HCT116 (cell line): ENCODE measurements around the gene JCHAIN. TPM values are rescaled to one million over a fixed set of nuclear protein-coding genes. Genes with fewer than 3 reads are reported as not detected.
A peak's percentile ranks its signal among the peaks of the same experiment; 100 is the strongest.

ENCODE experiments used
- ATAC-seq: fragments of 200-7000 bp; cut with Tn5 transposase; 2 replicates; pipeline ENCODE4 v1.9.1; 2020; ENCODE audit warnings: mild to moderate bottlenecking, moderate library complexity
- BruUV-seq: library from RNA; stranded (reverse); fragments of 400-500 nt; replicated peaks from 2 replicates; lab custom pipeline; 2021; lab: Mats Ljungman, UMichigan
- CTCF ChIA-PET: fragments of 300-600 bp; sonication (Branson Sonifier 250); formaldehyde crosslinking; loops from one replicate; lab custom pipeline; 2021; ENCODE audit warnings: antibody characterized with exemption; lab: Charles Lee
- POLR2A ChIA-PET: fragments of 300-600, 350-600 bp; sonication (Branson Sonifier 250); formaldehyde crosslinking; loops from one replicate; lab custom pipeline; 2021; ENCODE audit warnings: antibody characterized with exemption; lab: Charles Lee
- RAD21 ChIA-PET, 2 experiments: fragments of 300-600 bp; sonication (Branson Sonifier 250); formaldehyde crosslinking; loops; one replicate each; lab custom pipeline; 2023; ENCODE audit warnings: low total read pairs in 2 of 2; ENCODE audit not compliant: uncharacterized antibody in 2 of 2, unreplicated experiment in 2 of 2, low non-redundant PET in 1 of 2; lab: Charles Lee
- DNase-seq: peaks from one replicate; pipeline ENCODE4 v3.0.0-alpha.2; 2010; ENCODE audit warnings: low read depth, low spot score
- H2AFZ ChIP-seq: fragments of 200-600 bp; shearing (Covaris generic), sonication (generic); 2 replicates; pipeline ENCODE4 v1.6.1; 2017; ENCODE audit warnings: low read depth, mixed run types, mixed read lengths, antibody characterized with exemption, low read length; ENCODE audit not compliant: poor library complexity, severe bottlenecking
- H3K27ac ChIP-seq: 2 replicates; pipeline ENCODE4 v1.5.1; 2012; ENCODE audit warnings: low read depth, low read length
- H3K27me3 ChIP-seq: fragments of 200-600 bp; sonication (generic); 2 replicates; pipeline ENCODE4 v1.6.1; 2016; ENCODE audit warnings: mixed run types, low read length, mixed read lengths; ENCODE audit not compliant: insufficient read depth
- H3K36me3 ChIP-seq, 2 experiments: fragments of 200-500 bp in 1 of 2; fragments of 200-600 bp in 1 of 2; sonication (Bioruptor generic) in 1 of 2; sonication (generic) in 1 of 2; 2 replicates each; pipeline versions ENCODE4 v1.5.1 to v1.6.1; 2014 to 2016; ENCODE audit warnings: low read length in 2 of 2, inconsistent platforms in 1 of 2, mixed read lengths in 1 of 2, mixed run types in 1 of 2; ENCODE audit not compliant: insufficient read depth in 2 of 2, control insufficient read depth in 1 of 2
- H3K4me1 ChIP-seq, 2 experiments: fragments of 200-600 bp in 1 of 2; sonication (generic) in 1 of 2; 2 replicates each; pipeline versions ENCODE4 v1.5.1 to v1.6.1; 2012 to 2017; ENCODE audit warnings: low read length in 2 of 2, inconsistent platforms in 1 of 2, mild to moderate bottlenecking in 1 of 2, mixed read lengths in 1 of 2, mixed run types in 1 of 2, moderate library complexity in 1 of 2; ENCODE audit not compliant: insufficient read depth in 2 of 2, control insufficient read depth in 1 of 2
- H3K4me2 ChIP-seq: fragments of 200-600 bp; sonication (generic); 2 replicates; pipeline ENCODE4 v1.6.1; 2017; ENCODE audit warnings: mixed run types, low read length, mixed read lengths
- H3K4me3 ChIP-seq, 2 experiments: fragments of 200-600 bp in 1 of 2; sonication (generic) in 1 of 2; replicated peaks in 1 of 2; 2 replicates each; pipeline ENCODE4 v1.5.1; 2011 to 2016; ENCODE audit warnings: low read length in 2 of 2, control low read depth in 1 of 2, low read depth in 1 of 2, mild to moderate bottlenecking in 1 of 2, mixed read lengths in 1 of 2, mixed run types in 1 of 2
- H3K79me2 ChIP-seq: fragments of 200-600 bp; sonication (generic); 2 replicates; pipeline ENCODE4 v1.6.1; 2017; ENCODE audit warnings: mild to moderate bottlenecking, mixed run types, low read length, moderate library complexity, mixed read lengths; ENCODE audit not compliant: insufficient read depth
- H3K9ac ChIP-seq: fragments of 200-600 bp; sonication (generic); 2 replicates; pipeline ENCODE4 v1.6.1; 2016; ENCODE audit warnings: low read length, mixed read lengths
- H3K9me2 ChIP-seq: fragments of 200-600 bp; sonication (generic), shearing (Covaris generic); 2 replicates; pipeline ENCODE4 v1.6.1; 2017; ENCODE audit warnings: mixed run types, mild to moderate bottlenecking, moderate library complexity; ENCODE audit not compliant: insufficient read depth
- H3K9me3 ChIP-seq, 2 experiments: fragments of 200-500 bp in 1 of 2; fragments of 200-600 bp in 1 of 2; sonication (Bioruptor generic) in 1 of 2; sonication (generic) in 1 of 2; 2 replicates each; pipeline ENCODE4 v1.6.1; 2014 to 2017; ENCODE audit warnings: low read length in 2 of 2, mixed read lengths in 2 of 2, inconsistent platforms in 1 of 2, low read depth in 1 of 2, mild to moderate bottlenecking in 1 of 2, mixed run types in 1 of 2, moderate library complexity in 1 of 2; ENCODE audit not compliant: control insufficient read depth in 1 of 2, insufficient read depth in 1 of 2
- H4K20me1 ChIP-seq: fragments of 200-600 bp; sonication (generic), shearing (Covaris generic); 2 replicates; pipeline ENCODE4 v1.6.1; 2017; ENCODE audit warnings: mixed run types, mild to moderate bottlenecking, moderate library complexity; ENCODE audit not compliant: insufficient read depth
- ATF3 ChIP-seq: IDR thresholded peaks from 2 replicates; pipeline ENCODE4 v1.6.1; 2012
- CBX3 ChIP-seq: IDR thresholded peaks from 2 replicates; pipeline ENCODE4 v1.6.1; 2012; ENCODE audit warnings: low read depth
- CEBPB ChIP-seq: IDR thresholded peaks from 2 replicates; pipeline ENCODE4 v1.6.1; 2012; ENCODE audit warnings: low read depth
- CTCF ChIP-seq, 3 experiments: fragments of 200-600 bp in 1 of 3; sonication (generic) in 1 of 3; IDR thresholded peaks in 2 of 3; conservative IDR thresholded peaks in 1 of 3; 2 replicates each; pipeline ENCODE4 v1.5.1; 2012 to 2017; ENCODE audit warnings: low read depth in 2 of 3, low read length in 2 of 3, antibody characterized with exemption in 1 of 3, borderline replicate concordance in 1 of 3, control low read depth in 1 of 3, mild to moderate bottlenecking in 1 of 3, mixed read lengths in 1 of 3, mixed run types in 1 of 3, moderate library complexity in 1 of 3; ENCODE audit not compliant: insufficient read depth in 1 of 3
- EGR1 ChIP-seq: IDR thresholded peaks from 2 replicates; pipeline ENCODE4 v1.6.1; 2012; ENCODE audit warnings: low read depth
- ELF1 ChIP-seq: IDR thresholded peaks from 2 replicates; pipeline ENCODE4 v1.6.1; 2012; ENCODE audit warnings: low read depth, borderline replicate concordance
- EZH2phosphoT487 ChIP-seq: fragments of 200-600 bp; IDR thresholded peaks from 2 replicates; pipeline ENCODE4 v1.6.1; 2018; ENCODE audit warnings: antibody characterized with exemption, borderline replicate concordance
- FOSL1 ChIP-seq: IDR thresholded peaks from 2 replicates; pipeline ENCODE4 v1.6.1; 2012; ENCODE audit warnings: low read depth
- JUND ChIP-seq: IDR thresholded peaks from 2 replicates; pipeline ENCODE4 v1.6.1; 2012
- MAX ChIP-seq: IDR thresholded peaks from 2 replicates; pipeline ENCODE4 v1.6.1; 2012
- POLR2A ChIP-seq: IDR thresholded peaks from 2 replicates; pipeline ENCODE4 v1.7.0; 2011; ENCODE audit warnings: borderline replicate concordance; ENCODE audit not compliant: insufficient read depth, insufficient read length; ENCODE audit errors: extremely low read depth
- POLR2AphosphoS5 ChIP-seq: IDR thresholded peaks from 2 replicates; pipeline ENCODE4 v1.6.1; 2011; ENCODE audit warnings: mild to moderate bottlenecking, low read depth, low read length, moderate library complexity
- RAD21 ChIP-seq: IDR thresholded peaks from 2 replicates; pipeline ENCODE4 v1.6.1; 2012; ENCODE audit warnings: low read depth, mild to moderate bottlenecking
- REST ChIP-seq: IDR thresholded peaks from 2 replicates; pipeline ENCODE4 v1.6.1; 2012; ENCODE audit warnings: low read depth
- SP1 ChIP-seq: IDR thresholded peaks from 2 replicates; pipeline ENCODE4 v1.6.1; 2012; ENCODE audit warnings: low read depth
- YY1 ChIP-seq: IDR thresholded peaks from 2 replicates; pipeline ENCODE4 v1.6.1; 2011; ENCODE audit warnings: low read length, low read depth, moderate library complexity, mild to moderate bottlenecking; ENCODE audit not compliant: insufficient replicate concordance; ENCODE audit errors: extremely low read depth
- ZFX ChIP-seq: fragments of 450-650 bp; IDR thresholded peaks from 2 replicates; pipeline ENCODE4 v1.6.1; 2017
- ZNF274 ChIP-seq: fragments of 200-500 bp; sonication (Bioruptor generic); IDR thresholded peaks from 2 replicates; pipeline ENCODE4 v1.6.1; 2014; ENCODE audit warnings: mild to moderate bottlenecking, low read depth, low read length, inconsistent platforms
- intact Hi-C: fragments of 100-400 bp; cut with micrococcal nuclease; formaldehyde crosslinking; loops from 2 replicates; pipeline ENCODE4 v1.10.0; 2022
- total RNA-seq: library from RNA; stranded (reverse); gene quantifications from one replicate; pipeline ENCODE4 v1.2.1, GENCODE V29; 2021; ENCODE audit not compliant: unreplicated experiment

JCHAIN gene
- total RNA-seq, 1 experiment from 2014 or later: 0.79 TPM

GRCh38 chr4:70706044-70706461, 39.7 kb upstream of the JCHAIN start:
- intact Hi-C loops: no loop called here
- Histone ChIP-seq H3K9ac (peak overlapping the region; percentile 77), H3K27ac (peak overlapping the region; percentile 95), H2AFZ (no peak overlapping the region), H3K36me3 (no peaks in the 10 kb centered on the region), H3K4me2 (peak overlapping the region; percentile 79), H3K9me2 (no peaks in the 10 kb centered on the region), H4K20me1 (no peaks in the 10 kb centered on the region), H3K9me3 (no peaks in the 10 kb centered on the region), H3K27me3 (no peaks in the 10 kb centered on the region), H3K4me3 (peak overlapping the region; percentile 64 to 70), H3K4me1 (peaks cover 19 to 26% of the 10 kb centered on the region in 2 experiments), H3K79me2 (peaks cover 34% of the 10 kb centered on the region)
- POLR2A ChIA-PET: interaction anchor here (0.7 to 1.3 kb wide), 2 partner anchors 29 to 287 kb away, joined by 3 read pairs; partner anchors contain the start of gene DCK
- CTCF ChIA-PET: interaction anchor here (0.7 kb wide), 1 partner anchor 30 kb away, joined by 3 read pairs; no protein-coding TSS in a partner anchor
- DNase-seq: no peak
- no peak for TF ChIP-seq YY1
- TF ChIP-seq ZFX: no peak
- TF ChIP-seq RAD21: no peak
- no peak for TF ChIP-seq SP1
- no peak for TF ChIP-seq CEBPB
- TF ChIP-seq ZNF274: no peak
- TF ChIP-seq ELF1: no peak
- no peak for TF ChIP-seq ATF3
- no peak for TF ChIP-seq REST
- no peak for TF ChIP-seq POLR2A
- TF ChIP-seq POLR2AphosphoS5: no peak
- no peak for TF ChIP-seq CBX3
- TF ChIP-seq EZH2phosphoT487: no peak
- TF ChIP-seq JUND: no peak
- TF ChIP-seq MAX: no peak
- no peak for TF ChIP-seq EGR1
- no peak for TF ChIP-seq CTCF (IDR thresholded peaks at IDR 0.05 in 2 of 3, conservative IDR thresholded peaks at IDR 0.05 in 1 of 3; ENCODE audit: borderline replicate concordance in 1 of 3, insufficient read depth in 1 of 3, low read depth in 2 of 3, low read length in 2 of 3)
- no peak for TF ChIP-seq FOSL1
- no peak for ATAC-seq
- BruUV-seq: TSS peak; percentile 47
- RAD21 ChIA-PET: no interaction called here
